GM18951 (cell line): Measurements from ENCODE around the gene TARP.

Source experiments
- POLR2A ChIP-seq: IDR thresholded peaks from 4 replicates; pipeline ENCODE4 v1.6.1; 2011; ENCODE audit warnings: mild to moderate bottlenecking; ENCODE audit not compliant: insufficient read length, insufficient read depth; ENCODE audit errors: extremely low read depth
- in situ Hi-C: fragments of 300-500 bp; cut with MboI; formaldehyde crosslinking; loops from one replicate; pipeline ENCODE4 v1.12.0; 2022; ENCODE audit warnings: low sequenced_read_pairs, mixed read lengths, inconsistent platforms; ENCODE audit not compliant: unreplicated experiment

TARP gene

DNA sequence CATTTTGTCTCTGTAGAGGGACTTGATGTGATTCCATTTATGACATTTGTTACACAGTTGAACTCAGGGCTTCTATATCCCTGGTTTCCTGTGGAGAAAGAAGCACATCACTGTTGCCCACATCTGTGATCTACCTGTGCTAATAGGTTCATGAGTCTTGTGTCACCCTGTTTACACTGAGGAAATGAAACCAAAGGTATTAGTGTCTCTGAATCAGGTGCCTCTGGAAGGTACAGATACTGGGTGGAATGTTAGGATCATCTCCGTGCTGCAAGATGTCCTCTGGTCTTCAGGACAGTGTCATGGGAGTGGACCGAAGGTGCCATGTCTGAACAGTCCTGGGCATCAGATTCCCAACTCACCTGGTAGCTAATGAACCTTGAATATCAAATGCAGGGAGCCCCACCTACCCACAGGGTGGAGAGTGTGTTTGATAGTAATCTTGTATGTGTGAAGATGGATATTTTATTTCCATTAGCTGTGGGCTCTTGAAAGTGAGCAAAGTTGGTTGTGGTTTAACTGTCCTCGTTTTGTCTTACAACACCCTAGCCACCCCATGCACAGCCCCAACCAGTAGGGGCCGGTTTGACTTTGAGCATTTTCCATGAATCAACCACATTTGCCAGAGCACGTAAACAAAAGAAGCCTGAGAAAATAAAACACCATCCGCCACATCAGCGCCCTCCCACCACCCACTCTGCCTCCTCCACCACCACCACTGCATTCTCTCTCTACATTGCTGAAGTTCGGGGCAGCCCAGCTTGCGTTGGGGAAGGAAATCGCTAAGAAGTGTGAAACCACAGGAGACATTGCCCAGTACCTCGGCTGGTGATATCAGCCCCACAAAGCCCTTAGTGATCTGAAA is 40.7 kb downstream of the TARP start:
- in situ Hi-C loops = no loop called here
- TF ChIP-seq POLR2A = no peak

DNA sequence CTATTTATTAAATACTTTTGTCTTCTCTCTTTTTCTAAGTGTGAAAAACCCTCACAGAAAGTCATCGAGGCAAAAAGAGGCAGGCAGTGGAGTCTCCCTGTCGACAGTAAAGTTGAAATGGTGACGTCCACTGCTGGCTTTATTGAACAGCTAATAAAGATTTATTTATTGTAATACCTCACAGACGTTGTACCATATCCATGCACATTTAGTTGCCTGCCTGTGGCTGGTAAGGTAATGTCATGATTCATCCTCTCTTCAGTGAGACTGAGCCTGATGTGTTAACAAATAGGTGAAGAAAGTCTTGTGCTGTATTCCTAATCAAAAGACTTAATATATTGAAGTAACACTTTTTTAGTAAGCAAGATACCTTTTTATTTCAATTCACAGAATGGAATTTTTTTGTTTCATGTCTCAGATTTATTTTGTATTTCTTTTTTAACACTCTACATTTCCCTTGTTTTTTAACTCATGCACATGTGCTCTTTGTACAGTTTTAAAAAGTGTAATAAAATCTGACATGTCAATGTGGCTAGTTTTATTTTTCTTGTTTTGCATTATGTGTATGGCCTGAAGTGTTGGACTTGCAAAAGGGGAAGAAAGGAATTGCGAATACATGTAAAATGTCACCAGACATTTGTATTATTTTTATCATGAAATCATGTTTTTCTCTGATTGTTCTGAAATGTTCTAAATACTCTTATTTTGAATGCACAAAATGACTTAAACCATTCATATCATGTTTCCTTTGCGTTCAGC is 43.4 kb downstream of the TARP start:
- in situ Hi-C loops = loop anchor here (10.0 kb wide), 1 partner anchor 85 kb away; no protein-coding TSS in a partner anchor
- TF ChIP-seq POLR2A = no peak

DNA sequence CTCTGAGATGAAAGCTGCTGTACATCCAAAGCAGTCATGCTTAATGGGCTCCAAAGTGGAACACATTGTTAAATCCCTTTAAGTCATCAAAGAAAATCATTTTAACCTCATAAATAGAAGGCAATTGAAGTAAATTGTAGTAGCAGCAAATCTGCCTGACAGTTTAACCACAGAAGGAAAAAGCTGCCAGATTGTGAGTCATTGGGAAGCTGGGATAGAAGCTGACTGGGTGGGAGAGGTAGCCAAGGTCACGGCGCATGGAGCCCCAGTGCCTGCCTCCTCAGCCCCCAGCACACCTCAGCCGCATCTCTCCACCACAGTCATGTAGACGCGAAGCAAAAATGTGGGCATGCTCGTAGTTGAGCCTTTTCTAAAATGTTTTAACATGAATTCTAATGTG is 44.0 kb downstream of the TARP start:
- in situ Hi-C loops = loop anchor here (10.0 kb wide), 1 partner anchor 85 kb away; no protein-coding TSS in a partner anchor
- no peak for TF ChIP-seq POLR2A

DNA sequence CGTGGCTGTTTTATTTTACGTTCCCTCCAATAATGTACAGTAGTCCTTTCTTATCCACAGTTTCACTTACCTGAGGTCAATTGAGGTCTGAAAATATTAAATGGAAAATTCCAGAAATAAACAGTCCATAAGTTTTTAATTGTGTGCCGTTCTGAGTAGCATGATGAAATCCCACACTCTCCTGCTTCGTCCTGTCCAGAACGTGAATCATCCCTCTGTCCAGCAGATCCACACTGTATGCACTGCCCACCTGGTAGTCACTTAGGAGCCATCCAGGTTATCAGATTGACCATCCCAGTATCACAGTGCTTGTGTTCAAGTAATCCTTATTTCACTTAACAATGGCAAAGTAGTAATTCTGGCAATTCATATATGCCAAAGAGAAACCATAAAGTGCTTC is 49.0 kb downstream of the TARP start:
- in situ Hi-C loops = loop anchor here (5.0 to 25.0 kb wide), 3 partner anchors 90 to 312 kb away; partner anchors contain the start of genes EPDR1 and SFRP4
- TF ChIP-seq POLR2A = no peak

DNA sequence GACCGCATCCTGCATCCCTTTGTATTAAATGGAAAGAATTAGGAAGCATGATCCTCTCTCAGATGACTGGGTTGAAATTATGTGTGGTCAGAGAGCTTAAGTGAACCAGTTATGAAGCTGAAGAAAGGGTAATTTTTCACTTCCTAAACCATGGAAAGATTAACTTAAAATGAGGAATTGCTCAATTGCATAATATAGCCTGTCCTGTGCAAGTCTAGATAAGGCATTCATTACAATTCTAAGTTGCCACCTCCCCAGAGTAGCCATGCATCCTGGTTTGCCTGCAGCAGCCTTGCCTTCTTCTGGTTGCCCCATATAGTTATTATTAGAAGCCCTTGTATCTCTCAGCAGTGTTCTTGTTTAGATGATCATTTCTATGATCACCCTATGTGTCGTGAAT is 50.1 kb downstream of the TARP start:
- in situ Hi-C loops = loop anchor here (5.0 to 25.0 kb wide), 3 partner anchors 91 to 311 kb away; partner anchors contain the start of genes EPDR1 and SFRP4
- TF ChIP-seq POLR2A = no peak

DNA sequence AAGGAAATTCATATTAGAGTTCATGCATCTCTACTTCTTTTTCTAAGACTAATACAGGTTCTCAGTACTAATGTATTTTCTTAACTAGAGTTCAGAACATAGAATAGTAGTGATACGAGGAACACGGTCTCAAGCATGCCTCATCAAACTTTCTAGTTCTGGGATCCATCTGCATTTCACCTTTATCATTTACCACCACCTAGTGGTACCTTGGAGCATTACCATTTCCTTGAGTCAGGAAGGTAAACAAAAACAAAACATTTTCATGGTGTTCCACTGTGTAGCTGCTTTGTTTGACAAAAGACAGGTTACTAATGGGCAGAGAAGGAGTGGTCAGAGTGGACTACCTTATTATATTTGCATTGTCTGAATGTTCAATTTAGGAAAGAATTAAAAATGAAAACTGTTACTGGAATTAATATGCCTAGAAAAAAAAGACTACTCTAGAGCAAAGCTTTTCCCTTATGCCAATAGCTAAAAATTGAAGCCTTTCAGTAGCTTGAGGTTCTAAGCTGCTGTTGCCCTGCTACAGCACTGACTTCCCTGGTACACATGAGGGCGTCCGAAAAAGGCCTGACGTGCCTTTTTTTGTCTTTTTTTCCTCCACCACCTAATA is 50.8 kb downstream of the TARP start:
- in situ Hi-C loops = loop anchor here (5.0 to 25.0 kb wide), 3 partner anchors 92 to 310 kb away; partner anchors contain the start of genes EPDR1 and SFRP4
- TF ChIP-seq POLR2A = no peak

DNA sequence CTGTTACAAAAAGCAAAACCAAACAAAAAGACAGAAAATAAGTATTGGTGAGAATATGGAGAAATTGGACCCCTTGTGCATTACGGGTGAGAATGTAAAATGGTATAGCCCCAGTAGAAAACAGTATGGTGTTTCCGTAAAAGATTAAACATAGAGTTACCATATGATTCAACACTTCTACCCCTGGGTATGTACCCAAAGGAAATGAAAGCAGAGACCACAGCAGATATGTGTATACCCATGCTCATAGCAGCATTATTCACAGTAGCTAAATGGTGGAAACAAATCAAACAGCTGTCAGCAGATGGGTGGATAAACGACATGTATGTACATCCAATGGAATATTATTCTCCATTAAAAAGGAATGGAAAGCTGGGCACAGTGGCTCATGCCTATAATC is 53.0 kb downstream of the TARP start:
- in situ Hi-C loops = loop anchor here (5.0 to 25.0 kb wide), 3 partner anchors 94 to 308 kb away; partner anchors contain the start of genes EPDR1 and SFRP4
- TF ChIP-seq POLR2A = no peak

DNA sequence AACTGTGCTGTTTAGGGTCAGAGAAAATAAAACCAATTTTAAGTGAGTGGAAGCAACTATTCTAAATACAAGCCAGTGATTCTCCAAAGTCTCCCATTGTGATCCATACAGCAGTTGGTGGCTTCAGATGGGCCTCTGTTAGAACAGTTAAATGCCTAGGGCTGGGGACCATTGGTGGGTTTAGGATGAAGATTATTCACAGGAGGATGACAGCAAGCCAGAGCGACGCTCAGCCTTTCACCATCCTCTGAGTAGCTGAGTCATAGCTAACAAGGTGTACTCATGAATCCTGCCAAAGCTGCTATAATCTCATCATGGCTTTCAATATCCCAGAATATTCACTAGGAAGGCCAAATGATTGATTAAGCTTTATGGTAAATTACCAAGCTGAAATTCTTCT is 55.8 kb downstream of the TARP start:
- in situ Hi-C loops = loop anchor here (25.0 kb wide), 1 partner anchor 305 kb away; the partner anchor contains the start of genes EPDR1 and SFRP4
- TF ChIP-seq POLR2A = no peak

DNA sequence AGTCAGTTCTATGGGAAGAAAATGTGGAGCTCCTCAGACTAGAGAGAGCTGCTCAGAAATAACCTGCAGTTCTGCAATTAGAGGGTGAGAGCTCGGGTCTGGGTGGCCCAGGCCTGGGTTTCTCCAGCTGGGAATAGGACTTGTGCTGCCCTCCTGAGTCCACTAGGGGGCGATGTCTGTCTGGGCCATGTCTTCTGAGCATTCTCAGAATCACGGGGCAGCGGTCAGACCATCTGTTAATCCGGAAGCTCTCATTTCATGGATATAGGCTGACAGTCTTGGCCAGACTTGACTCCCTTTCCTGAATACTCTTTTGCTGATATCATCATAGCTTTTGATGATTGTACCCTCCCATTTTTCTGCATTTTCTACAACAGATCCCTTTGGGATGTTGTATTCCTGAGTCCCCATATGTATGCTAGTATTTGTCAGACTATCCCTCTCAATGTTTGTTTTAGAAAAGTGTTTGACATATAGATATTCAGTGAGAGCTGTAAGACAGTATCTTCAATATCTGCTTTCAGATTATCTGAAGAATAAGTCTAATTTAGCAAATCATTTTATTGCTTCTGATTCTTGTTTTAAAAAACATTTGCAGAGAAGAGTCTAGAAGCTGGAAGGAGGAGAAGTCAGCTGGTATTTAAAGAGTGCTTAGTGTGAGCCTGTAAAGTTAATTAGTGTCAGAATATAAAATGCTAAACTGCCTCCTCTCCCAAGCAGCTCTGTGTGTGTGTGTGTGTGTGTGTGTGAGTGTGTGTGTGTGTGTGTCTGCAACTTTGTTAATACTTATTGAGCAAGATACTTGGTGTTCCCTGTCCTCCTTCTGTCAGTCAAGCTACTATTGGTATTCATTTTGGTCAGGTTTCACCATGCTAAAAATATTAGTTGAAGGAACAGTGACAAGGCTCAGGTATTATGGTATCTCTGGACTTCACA is 57.4 kb downstream of the TARP start:
- no peak for TF ChIP-seq POLR2A
- in situ Hi-C loops = loop anchor here (25.0 kb wide), 1 partner anchor 304 kb away; the partner anchor contains the start of genes EPDR1 and SFRP4

DNA sequence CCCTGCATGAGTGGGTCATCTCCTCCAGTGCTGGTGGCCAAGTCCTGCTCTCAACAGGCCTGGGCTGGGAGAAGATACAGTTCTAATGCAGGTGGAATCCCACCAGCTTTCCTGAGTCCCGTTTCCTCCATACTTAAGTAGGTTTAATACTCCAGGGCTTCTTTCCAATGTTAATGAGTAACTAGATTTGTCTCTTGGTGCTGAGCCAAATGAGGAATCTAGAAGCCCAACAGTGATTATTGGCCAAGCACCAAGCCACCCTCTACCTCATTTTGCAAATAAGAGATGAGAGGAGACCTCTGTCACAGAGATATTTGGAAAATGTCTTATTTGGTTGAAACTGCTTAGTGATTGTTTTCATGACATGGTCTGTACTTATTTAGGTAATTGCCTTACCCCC is 58.3 kb downstream of the TARP start:
- no peak for TF ChIP-seq POLR2A
- in situ Hi-C loops = loop anchor here (25.0 kb wide), 1 partner anchor 303 kb away; the partner anchor contains the start of genes EPDR1 and SFRP4

DNA sequence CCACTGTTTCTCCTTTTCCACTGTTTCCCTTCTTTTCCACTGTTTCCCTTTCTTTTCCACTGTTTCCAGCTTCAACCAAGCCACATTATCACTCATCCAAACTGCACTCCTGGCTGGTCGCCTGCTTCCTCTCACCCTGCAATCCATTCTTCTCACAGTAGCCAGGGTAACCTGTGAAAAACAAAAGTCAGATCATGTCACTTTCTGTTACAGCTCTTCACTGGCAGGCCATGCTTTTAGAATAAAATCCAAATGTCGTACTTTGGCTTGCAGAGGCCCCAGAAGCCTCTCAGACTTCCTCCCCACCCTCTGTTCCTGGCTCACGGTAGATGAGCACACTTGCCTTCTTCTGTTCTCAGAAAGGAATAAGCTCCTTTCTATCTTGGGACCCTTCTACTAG is 61.5 kb downstream of the TARP start:
- no peak for TF ChIP-seq POLR2A
- in situ Hi-C loops = loop anchor here (25.0 kb wide), 1 partner anchor 300 kb away; the partner anchor contains the start of genes EPDR1 and SFRP4

DNA sequence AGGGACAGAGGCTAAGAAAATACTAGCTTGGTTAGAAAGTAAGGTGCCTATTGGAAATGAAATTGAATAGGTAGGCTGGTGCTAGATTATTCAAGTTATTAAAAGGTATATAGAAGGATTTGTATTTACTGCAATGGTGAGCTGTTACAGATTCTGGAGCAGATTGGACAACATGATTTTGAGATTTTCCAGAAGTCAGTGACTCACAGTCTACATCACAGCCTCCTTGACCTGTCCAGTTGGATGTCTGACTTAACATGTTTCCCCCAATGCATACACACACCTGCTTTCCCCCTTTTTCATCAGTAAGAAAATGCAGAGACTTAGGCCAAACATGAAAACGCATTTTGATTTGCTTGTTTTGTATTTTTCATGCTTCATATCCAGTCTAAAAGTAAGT is 62.0 kb downstream of the TARP start:
- TF ChIP-seq POLR2A = no peak
- in situ Hi-C loops = loop anchor here (25.0 kb wide), 1 partner anchor 299 kb away; the partner anchor contains the start of genes EPDR1 and SFRP4
